ENCODE measurements around the gene CSF1. TPM values are rescaled to one million over a fixed set of nuclear protein-coding genes. Genes with fewer than 3 reads are reported as not detected.

Gene CSF1
- polyA plus RNA-seq, 1 of the 3 experiments (the other 2 are of a cell fraction): 31.9 TPM

DNA sequence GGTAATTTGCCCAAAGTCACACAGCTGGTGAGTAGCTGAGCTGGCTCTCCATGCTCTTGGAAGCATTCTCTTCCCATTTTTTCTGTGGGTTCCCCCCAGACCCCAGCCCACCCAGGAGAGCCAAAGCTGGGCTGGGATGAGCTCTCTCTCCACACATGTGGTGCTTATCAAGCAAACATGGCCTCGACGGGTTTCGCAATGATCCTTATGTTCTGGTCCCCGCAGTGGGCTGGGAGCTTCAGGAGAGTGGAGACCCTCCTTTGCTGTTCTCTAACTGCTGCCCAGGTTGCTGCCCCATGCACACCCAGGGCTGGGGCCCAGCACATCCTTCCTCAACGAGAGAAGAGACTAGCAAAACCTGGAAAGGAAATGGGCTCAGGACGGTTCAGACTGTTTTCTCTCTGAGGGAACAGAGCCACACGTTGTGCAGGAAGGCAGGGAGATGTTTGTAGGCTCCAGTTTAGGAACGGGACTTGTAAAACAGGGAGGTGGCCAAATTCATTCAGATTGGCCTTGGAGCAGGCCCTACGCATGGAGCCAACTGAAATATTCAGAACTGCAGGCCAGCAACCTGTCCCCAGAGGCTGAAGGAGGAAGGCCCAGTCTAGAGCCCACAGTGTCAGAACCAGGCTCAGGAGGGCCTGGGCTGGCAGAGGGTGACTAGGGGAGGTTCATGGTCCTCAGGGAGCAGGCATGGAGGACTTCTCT lies 27.2 kb upstream of the CSF1 start:
- no peak overlapping the region for H3K4me3 ChIP-seq (ENCODE audit: low read depth in 2 of 2, low read length in 1 of 2)
- no peaks in the 10 kb centered on the region for H3K9me2 ChIP-seq
- TF ChIP-seq YY1 (IDR thresholded peaks at IDR 0.05; ENCODE audit: low read depth) (no peak), FOXJ3 (CRISPR knock-in tag; IDR thresholded peaks at IDR 0.05) (no peak), GATA2 (CRISPR knock-in tag; IDR thresholded peaks at IDR 0.05) (no peak), TCF12 (IDR thresholded peaks at IDR 0.05) (no peak), ZBTB33 (IDR thresholded peaks at IDR 0.05; ENCODE audit: borderline replicate concordance, low read depth) (no peak), JUND (IDR thresholded peaks at IDR 0.05) (no peak), CTCF (IDR thresholded peaks at IDR 0.05) (no peak), POLR2AphosphoS5 (IDR thresholded peaks at IDR 0.05; ENCODE audit: low read depth, low read length) (no peak), TEAD4 (IDR thresholded peaks at IDR 0.05; ENCODE audit: borderline replicate concordance, insufficient read depth) (no peak), NRF1 (IDR thresholded peaks at IDR 0.05; ENCODE audit: low read depth, low read length) (no peak), NFIC (IDR thresholded peaks at IDR 0.05; ENCODE audit: borderline replicate concordance) (no peak), RAD21 (IDR thresholded peaks at IDR 0.05; ENCODE audit: low read length) (no peak), MAX (IDR thresholded peaks at IDR 0.05; ENCODE audit: low read depth) (no peak), USF1 (IDR thresholded peaks at IDR 0.05; ENCODE audit: borderline replicate concordance, low read depth) (no peak), CHD2 (IDR thresholded peaks at IDR 0.05; ENCODE audit: low read length, partially characterized antibody) (no peak), MEF2A (IDR thresholded peaks at IDR 0.05; ENCODE audit: borderline replicate concordance, low read depth) (no peak), REST (IDR thresholded peaks at IDR 0.05; ENCODE audit: low read depth, low read length) (no peak), ELF1 (IDR thresholded peaks at IDR 0.05) (no peak), SIN3A (IDR thresholded peaks at IDR 0.05; ENCODE audit: borderline replicate concordance, low read depth, low read length) (no peak)
- H3K4me2 ChIP-seq: no peak overlapping the region
- H2AFZ ChIP-seq (ENCODE audit: low read depth): no peak overlapping the region
- H3K9ac ChIP-seq: no peak overlapping the region
- H3K4me1 ChIP-seq (ENCODE audit: control insufficient read depth in 1 of 2, insufficient read depth in 2 of 2, low read depth in 1 of 2, low read length in 1 of 2): no peaks in the 10 kb centered on the region
- DNase-seq: no peak
- no peaks in the 10 kb centered on the region for H3F3A ChIP-seq (replicated peaks; ENCODE audit: insufficient read depth)
- H3K79me2 ChIP-seq (ENCODE audit: insufficient read depth): no peaks in the 10 kb centered on the region
- H3K27ac ChIP-seq (ENCODE audit: low read depth in 2 of 2, low read length in 1 of 2): no peak overlapping the region
- H3K9me3 ChIP-seq: no peaks in the 10 kb centered on the region
- H4K20me1 ChIP-seq (ENCODE audit: insufficient read depth): no peaks in the 10 kb centered on the region
- H3K36me3 ChIP-seq (replicated peaks in 1 of 2; ENCODE audit: control insufficient read depth in 1 of 2, insufficient read depth in 2 of 2, low read length in 1 of 2): no peaks in the 10 kb centered on the region
- WGBS (ENCODE audit: low lambda C conversion rate): 85% methylated on average over 8 of the region's 9 CpGs
- ChIA-PET POLR2A (no interaction called here), CTCF (no interaction called here)
- H3K27me3 ChIP-seq (ENCODE audit: insufficient read depth): no peaks in the 10 kb centered on the region

Data from SK-N-SH (cell line).